ACC112 (cell line): ENCODE results near the gene WNT3A.
A peak's percentile ranks its signal among the peaks of the same experiment; 100 is the strongest.

ENCODE experiments used
- H2AFZ ChIP-seq: fragments of 200-600 bp; sonication (generic); one replicate; pipeline ENCODE4 v1.6.0; 2017; ENCODE audit warnings: antibody characterized with exemption, low read length; ENCODE audit not compliant: unreplicated experiment
- H3K27ac ChIP-seq: fragments of 200-600 bp; sonication (generic); 2 replicates; pipeline ENCODE4 v1.5.1; 2014; ENCODE audit warnings: low read depth, mild to moderate bottlenecking, antibody characterized with exemption, low read length, moderate library complexity
- H3K27me3 ChIP-seq: fragments of 200-600 bp; sonication (generic); 2 replicates; pipeline ENCODE4 v1.6.1; 2014; ENCODE audit warnings: mild to moderate bottlenecking, antibody characterized with exemption, low read length, moderate library complexity, mixed read lengths; ENCODE audit not compliant: insufficient read depth
- H3K36me3 ChIP-seq: fragments of 200-600 bp; sonication (generic); 2 replicates; pipeline ENCODE4 v1.6.1; 2016; ENCODE audit warnings: mild to moderate bottlenecking, antibody characterized with exemption, low read length, moderate library complexity, mixed read lengths; ENCODE audit not compliant: insufficient read depth
- H3K4me1 ChIP-seq: fragments of 200-600 bp; sonication (generic); one replicate; pipeline ENCODE4 v1.6.1; 2016; ENCODE audit warnings: low read length, mixed read lengths; ENCODE audit not compliant: insufficient read depth, unreplicated experiment, control insufficient read depth
- H3K4me3 ChIP-seq: fragments of 200-600 bp; sonication (generic); 2 replicates; pipeline ENCODE4 v1.5.1; 2014; ENCODE audit warnings: mild to moderate bottlenecking, low read depth, low read length
- H3K79me2 ChIP-seq: fragments of 200-600 bp; sonication (generic); one replicate; pipeline ENCODE4 v1.6.0; 2016; ENCODE audit warnings: low read length; ENCODE audit not compliant: control insufficient read depth, unreplicated experiment, insufficient read depth

Gene WNT3A

DNA sequence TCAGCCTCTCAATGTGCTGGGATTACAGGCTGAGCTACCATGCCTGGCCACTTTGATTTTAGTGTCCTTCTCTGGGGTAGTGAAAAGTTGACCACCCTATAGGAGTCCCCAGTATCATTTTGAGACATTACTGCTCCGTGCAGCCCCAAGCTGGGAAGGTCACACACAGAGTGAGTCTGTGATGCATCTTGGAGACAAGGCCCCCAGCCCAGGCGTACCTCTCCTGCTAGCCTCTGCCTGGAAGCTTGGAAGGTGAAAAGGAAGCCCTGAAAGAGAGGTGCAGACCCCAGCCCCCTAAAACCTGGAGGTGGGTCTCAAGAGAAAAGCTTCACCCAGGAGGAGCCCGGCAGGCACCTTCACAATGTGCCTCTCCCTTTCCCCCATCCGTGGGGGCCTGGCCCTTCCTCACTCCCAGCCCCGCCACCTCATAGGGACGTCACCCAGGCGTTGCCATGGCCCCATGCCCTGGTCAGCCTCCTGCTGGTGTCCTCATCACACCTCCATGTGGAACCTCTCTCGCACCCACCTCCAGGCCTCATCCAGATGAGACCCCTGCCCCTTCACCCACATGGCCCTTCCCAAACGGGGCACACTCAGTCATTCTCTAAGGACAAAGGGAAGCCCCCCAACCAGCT lies 70.1 kb downstream of the WNT3A start:
- H3K4me3 ChIP-seq, result no peak overlapping the region
- no peaks in the 10 kb centered on the region for H3K27me3 ChIP-seq

DNA sequence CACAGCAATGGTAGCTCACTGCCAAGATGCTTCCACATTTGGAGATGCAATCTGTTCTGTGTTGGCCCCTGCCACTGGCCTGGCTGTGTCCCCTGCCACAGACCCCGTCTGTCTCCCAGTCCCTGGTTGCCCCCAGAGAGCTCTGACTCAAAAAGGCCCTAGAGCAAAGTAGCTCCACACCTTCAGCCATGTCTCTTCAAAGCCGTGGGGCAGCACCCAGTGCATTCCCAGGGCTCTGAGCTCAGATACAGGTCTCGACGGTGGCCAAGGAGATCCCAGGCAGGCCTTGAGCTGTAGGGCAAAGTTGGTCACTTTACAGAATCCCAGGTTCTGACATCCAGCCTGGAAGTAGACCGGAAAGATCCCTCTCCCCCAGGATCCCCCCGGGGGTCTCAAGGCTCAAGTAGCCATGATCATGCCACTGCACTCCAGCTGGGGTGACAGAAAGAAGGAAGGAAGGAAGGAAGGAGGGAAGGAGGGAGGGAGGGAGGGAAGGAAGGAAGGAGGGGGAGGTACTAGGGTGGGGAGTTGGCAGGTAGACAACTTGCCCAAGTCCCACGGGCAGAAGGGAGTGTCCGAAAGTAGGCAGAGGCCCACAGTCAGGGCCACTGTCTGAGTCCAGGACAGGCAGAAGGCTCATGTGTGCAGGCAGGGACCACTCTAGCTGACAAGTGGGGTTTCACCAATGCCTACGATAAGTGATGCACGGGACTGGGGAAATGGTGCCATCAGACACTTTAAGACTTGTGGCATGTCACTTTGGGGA lies 71.0 kb downstream of the WNT3A start:
- peaks cover 29% of the 10 kb centered on the region for H3K79me2 ChIP-seq
- H3K36me3 ChIP-seq, result no peaks in the 10 kb centered on the region
- no peak overlapping the region for H2AFZ ChIP-seq
- no peaks in the 10 kb centered on the region for H3K27me3 ChIP-seq
- no peaks in the 10 kb centered on the region for H3K4me1 ChIP-seq
- no peak overlapping the region for H3K4me3 ChIP-seq
- H3K27ac ChIP-seq, result no peak overlapping the region

More for the DNA sequence above, 70.1 kb downstream of the WNT3A start:
- no peak overlapping the region for H2AFZ ChIP-seq
- H3K4me1 ChIP-seq, result no peaks in the 10 kb centered on the region
- no peaks in the 10 kb centered on the region for H3K36me3 ChIP-seq
- H3K79me2 ChIP-seq, result peaks cover 23% of the 10 kb centered on the region
- H3K27ac ChIP-seq, result no peak overlapping the region

DNA sequence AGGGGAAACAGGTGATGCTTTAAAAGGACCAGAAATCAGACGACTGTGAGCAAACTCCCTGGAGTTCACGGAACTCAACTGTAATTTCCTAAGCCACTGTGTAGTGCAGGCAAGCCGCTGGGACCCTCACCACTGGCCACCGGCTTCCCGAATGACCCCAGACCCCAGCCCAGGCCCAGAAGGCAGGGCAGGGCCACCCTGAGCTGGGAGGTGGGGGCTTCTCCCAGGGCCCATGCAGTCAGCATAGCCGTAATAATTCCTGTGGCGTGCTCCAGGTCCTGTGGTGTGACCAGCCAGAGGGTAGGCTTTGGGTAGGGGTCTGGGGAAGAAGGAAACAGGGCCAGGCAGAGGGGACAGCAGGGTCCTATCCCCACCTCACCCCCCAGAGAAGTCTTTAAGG lies 72.2 kb downstream of the WNT3A start:
- Histone ChIP-seq H3K36me3 (no peaks in the 10 kb centered on the region; the same call in 1 of the 2 replicates), H3K79me2 (peaks cover 41% of the 10 kb centered on the region), H3K27me3 (no peaks in the 10 kb centered on the region), H3K27ac (no peak overlapping the region), H3K4me1 (no peaks in the 10 kb centered on the region), H3K4me3 (no peak overlapping the region), H2AFZ (no peak overlapping the region)

DNA sequence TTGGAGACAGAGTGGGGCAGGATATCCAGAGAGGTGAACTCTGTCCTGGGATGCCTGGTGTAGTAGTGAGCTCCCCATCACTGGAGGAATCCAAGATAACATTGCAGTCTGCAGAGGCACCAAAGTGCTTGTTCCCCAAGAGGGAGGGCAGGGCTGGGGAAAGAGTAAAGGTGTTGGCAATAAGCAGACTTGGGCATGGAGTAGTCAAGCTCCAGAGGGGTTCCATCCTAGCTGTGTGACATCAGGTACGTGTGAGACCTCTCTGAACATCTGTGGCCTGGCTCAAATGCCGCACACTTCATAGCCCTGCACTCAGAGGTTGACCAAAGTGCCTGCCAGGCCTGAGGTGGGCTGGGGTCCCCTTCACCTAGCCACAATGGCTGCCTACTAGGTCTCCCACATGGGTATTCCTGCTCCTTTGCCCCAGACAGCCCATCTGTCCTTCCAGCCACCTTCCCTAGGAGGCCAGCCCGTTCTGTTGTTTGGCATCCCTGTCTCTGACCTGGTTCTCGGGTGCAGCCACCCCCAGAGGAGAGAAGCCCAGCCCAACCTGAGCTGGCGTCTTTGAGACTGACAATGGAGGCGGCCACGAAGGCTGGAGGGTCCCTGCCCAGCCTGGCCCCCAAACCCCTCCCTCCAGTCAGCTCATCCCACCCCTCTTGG lies 72.9 kb downstream of the WNT3A start:
- no peaks in the 10 kb centered on the region; the same call in 1 of the 2 replicates for H3K36me3 ChIP-seq
- H3K27me3 ChIP-seq, result no peaks in the 10 kb centered on the region
- peaks cover 2% of the 10 kb centered on the region for H3K4me1 ChIP-seq
- no peak overlapping the region for H3K4me3 ChIP-seq
- H3K79me2 ChIP-seq, result peaks cover 48% of the 10 kb centered on the region
- no peak overlapping the region for H2AFZ ChIP-seq
- no peak overlapping the region for H3K27ac ChIP-seq

DNA sequence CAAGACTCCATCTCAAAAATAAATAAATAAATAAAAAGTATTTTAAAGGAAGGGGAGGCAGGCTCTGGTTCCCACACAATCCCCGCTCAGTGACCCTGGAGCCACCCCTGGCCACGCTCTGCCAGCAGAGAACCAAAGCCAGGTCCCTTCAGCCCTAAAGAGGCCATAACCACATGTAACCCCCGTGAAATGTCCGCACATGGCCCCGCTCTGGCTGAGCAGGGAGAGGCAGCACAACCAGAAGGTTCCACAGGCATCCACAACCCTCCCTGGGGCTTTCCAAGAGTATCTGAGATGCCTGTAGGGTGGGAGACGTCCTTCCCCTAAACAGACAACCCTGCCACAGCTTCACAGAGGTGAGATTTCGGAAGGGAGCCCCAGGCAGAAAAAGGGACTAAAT lies 74.3 kb downstream of the WNT3A start:
- Histone ChIP-seq H3K4me1 (peaks cover 16% of the 10 kb centered on the region), H3K36me3 (no peaks in the 10 kb centered on the region; the same call in 1 of the 2 replicates), H3K4me3 (peak overlapping the region; percentile 90), H3K27ac (no peak overlapping the region), H3K27me3 (no peaks in the 10 kb centered on the region), H2AFZ (no peak overlapping the region), H3K79me2 (peaks cover 63% of the 10 kb centered on the region)

DNA sequence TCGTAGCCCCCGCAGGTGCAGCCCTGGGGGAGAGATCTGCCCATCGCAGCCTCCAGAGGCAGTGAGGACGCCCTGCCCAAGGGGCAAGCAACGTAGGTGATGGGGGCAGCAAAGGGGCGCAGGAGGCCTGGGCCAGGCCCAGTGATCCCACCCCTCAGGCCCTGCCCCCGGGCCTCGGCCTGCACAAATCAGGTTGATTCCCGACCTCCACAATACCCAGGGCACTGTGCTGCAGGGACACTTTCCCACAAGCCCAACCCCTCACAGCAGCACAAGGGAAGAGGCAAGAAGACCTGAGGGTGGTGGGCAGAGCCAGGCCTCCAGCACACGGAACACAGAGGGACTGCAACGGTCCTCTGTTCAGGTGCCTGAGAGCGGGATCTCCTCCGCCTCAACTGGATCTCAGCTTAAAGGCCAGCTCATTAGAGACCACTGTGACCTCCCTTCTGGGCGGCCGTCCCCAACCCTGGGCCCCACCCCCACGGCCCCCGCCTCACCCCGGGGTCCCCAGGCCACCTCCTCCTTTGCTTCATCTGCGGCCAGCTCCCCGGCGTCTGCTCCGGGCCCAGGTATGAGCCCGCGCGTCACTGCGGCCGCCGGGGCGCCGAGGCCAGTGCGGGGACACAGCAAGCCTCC lies 74.9 kb downstream of the WNT3A start:
- H3K27me3 ChIP-seq, result no peaks in the 10 kb centered on the region
- H3K4me3 ChIP-seq, result peak overlapping the region; percentile 90
- peaks cover 68% of the 10 kb centered on the region for H3K79me2 ChIP-seq
- peak overlapping the region; percentile 28; the same call in 1 of the 2 replicates for H3K27ac ChIP-seq
- peak overlapping the region; percentile 91 for H2AFZ ChIP-seq
- no peaks in the 10 kb centered on the region; the same call in 1 of the 2 replicates for H3K36me3 ChIP-seq
- H3K4me1 ChIP-seq, result peaks cover 21% of the 10 kb centered on the region

DNA sequence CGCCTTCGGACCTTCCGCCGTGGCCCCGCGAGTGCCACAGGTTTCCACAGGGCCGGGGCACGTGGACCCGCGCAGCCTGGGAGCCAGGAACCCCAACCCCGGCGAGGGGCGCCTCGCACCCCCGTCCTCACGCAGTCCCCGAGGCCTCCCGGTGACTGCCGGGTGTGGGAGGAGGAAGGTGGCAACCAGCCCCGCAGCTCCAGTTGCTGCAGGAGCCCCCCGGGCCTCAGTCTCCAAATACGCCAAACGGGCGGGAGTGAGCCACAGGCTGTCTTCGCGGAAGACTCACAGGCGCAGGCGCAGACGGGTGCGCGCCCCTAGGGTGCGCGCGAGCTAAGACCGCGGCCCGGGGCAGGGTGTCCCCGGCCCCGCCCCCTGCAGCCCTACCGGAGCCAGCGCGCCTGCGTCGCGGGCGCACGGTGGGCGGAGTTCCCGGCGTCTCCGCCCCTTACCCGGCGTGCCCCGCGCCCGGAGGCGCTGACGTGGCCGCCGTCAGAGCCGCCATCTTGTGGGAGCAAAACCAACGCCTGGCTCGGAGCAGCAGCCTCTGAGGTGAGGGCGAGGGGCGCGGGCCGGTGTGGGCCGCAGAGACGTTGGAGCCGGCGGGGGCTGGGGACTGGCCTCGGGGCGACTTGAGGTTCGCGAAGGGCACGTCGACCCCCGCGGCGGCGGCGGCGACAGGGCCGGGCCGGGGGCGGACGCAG lies 75.6 kb downstream of the WNT3A start, which contains the start of gene ARF1:
Gene ARF1 (plus strand): TSS at position 495 of the 704 bp plus-strand sequence. CDS start 14,407 bp downstream, outside the sequence.
- Histone ChIP-seq H2AFZ (peak within 1 kb of the TSS; percentile 91), H3K27ac (peak within 1 kb of the TSS; percentile 89)

DNA sequence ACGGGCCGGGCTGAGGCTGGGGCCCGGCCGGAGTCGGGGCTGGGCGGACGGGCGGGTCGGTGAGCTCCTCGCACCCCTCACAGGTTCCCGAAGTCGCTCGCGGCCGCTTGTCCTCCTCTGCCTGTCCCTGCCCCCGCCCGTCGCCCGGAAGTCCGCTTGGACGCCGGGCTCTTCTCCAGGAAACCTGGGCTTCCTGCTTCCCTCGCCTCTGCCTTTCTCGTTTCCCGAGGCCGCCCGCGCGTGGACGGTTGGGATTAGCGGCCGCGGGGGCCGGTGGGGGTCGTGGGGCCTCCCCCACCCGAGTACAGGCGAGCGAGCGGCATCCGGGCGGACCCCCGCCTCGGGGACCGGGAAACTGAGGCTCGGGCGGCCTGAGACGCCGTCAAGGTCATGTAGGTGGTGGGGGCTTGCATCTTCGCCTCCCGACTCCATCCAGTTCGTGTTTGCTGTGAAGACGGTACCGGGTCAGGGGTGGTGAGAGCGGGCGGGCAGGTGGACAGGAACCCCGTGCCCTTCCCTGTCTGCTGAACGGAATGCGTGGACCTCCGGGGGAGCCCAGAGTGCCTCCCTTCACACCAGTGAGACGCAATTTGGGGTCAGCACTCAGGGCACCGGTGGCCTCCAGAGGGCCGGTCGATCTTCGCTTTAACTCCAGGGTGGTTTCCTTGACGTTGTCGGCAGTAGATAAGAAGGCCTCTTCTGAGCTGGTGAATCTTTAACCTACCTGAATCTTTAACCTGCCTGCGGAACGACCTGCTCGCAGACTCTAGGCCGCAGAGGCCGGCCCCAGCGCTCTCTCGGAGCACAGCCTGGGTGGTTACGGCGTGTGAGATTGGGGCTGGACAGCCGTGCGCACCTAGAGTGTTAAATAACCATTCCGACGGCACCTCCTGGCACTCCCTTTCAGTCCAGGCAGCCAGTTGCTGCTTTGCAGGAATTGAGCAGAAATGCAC lies 76.4 kb downstream of the WNT3A start:
- Histone ChIP-seq H3K4me1 (peaks cover 34% of the 10 kb centered on the region), H3K36me3 (no peaks in the 10 kb centered on the region; the same call in 1 of the 2 replicates), H3K79me2 (peaks cover 83% of the 10 kb centered on the region), H2AFZ (no peak overlapping the region), H3K27me3 (no peaks in the 10 kb centered on the region), H3K4me3 (peak overlapping the region; percentile 90), H3K27ac (peak overlapping the region; percentile 89)

More for the DNA sequence above, 75.6 kb downstream of the WNT3A start, which contains the start of gene ARF1:
- peaks cover 75% of the 10 kb centered on the region for H3K79me2 ChIP-seq
- peaks cover 28% of the 10 kb centered on the region for H3K4me1 ChIP-seq
- no peaks in the 10 kb centered on the region for H3K27me3 ChIP-seq
- no peaks in the 10 kb centered on the region; the same call in 1 of the 2 replicates for H3K36me3 ChIP-seq
- peak within 1 kb of the TSS; percentile 90 for H3K4me3 ChIP-seq

DNA sequence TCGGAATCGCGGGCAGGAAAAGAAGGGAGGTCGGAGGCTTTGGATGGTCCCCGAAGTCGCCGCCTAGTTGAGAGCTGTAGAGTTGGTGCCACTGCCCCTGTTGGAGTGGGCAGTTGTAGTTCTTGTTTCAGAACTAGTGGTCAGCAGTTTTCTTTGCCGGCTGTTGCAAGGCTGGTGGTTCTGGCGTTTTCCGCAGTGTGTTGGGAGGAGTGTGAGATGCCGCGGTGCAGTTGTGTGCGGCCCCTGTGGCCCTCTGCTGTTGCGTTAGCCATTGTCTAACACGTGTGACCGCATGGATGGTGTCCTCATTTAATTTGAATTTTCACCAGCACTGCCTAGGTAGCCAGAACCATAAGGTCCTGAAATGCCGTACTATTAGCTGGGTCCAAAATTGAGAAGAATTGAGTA lies 77.1 kb downstream of the WNT3A start:
- Histone ChIP-seq H3K4me1 (peaks cover 41% of the 10 kb centered on the region), H2AFZ (no peak overlapping the region), H3K27me3 (no peaks in the 10 kb centered on the region), H3K79me2 (peaks cover 90% of the 10 kb centered on the region), H3K4me3 (peak overlapping the region; percentile 90), H3K27ac (peak overlapping the region; percentile 89), H3K36me3 (no peaks in the 10 kb centered on the region; the same call in 1 of the 2 replicates)
